Islet of Langerhans (tissue), 1 donor: ENCODE results near the gene GCKR.

Experiments
- FAIRE-seq: peaks from one replicate; lab custom pipeline; 2011; peaks lifted over from hg19 to GRCh38; lab: Jason Lieb, UNC

Gene GCKR

DNA sequence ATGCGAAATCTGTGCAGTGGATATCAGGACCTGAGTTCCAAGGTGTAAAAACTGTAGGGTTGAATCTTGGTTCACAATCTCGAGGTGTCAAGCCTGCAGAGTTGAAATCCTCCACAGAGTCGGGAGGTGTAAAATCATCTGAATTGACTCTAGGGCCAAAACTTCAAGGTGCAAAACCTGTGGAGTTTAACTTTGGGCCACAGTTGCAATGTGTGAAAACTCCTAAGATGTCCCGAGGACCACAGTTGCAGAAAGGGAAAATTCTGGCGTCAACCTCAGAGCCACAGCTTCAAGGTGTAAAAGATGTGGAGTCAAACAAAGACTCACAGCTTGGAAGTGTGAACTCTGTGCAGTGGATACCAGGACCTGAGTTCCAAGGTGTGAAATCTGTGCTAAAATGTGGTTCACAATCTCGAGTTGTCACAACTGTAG lies 76.4 kb downstream of the GCKR start:
- no peak for FAIRE-seq
